Thymus (tissue), 11 donors: ENCODE data around the gene SLC22A13. TPM values are rescaled to one million over a fixed set of nuclear protein-coding genes. Genes with fewer than 3 reads are reported as not detected.
A peak's percentile ranks its signal among the peaks of the same experiment; 100 is the strongest.

Experiments
- DNase-seq, 9 donors: peaks; one replicate each; pipeline ENCODE4 v3.0.0-alpha.2; 2013; ENCODE audit warnings: low spot score in 9 of 9, low read depth in 6 of 9, missing footprints in 1 of 9
- H3K27ac ChIP-seq, 2 donors: one replicate each; pipeline ENCODE4 v1.5.1; 2013; ENCODE audit warnings: control low read depth in 1 of 2, low read depth in 1 of 2, low read length in 1 of 2, mild to moderate bottlenecking in 1 of 2, moderate library complexity in 1 of 2
- H3K27me3 ChIP-seq, 2 donors: one replicate each; pipeline ENCODE4 v1.5.1; 2013; ENCODE audit warnings: low read length in 1 of 2; ENCODE audit not compliant: control insufficient read depth in 2 of 2, insufficient read depth in 1 of 2
- H3K36me3 ChIP-seq, 2 donors: one replicate each; pipeline ENCODE4 v1.5.1; 2013; ENCODE audit warnings: low read length in 1 of 2, mild to moderate bottlenecking in 1 of 2, moderate library complexity in 1 of 2; ENCODE audit not compliant: control insufficient read depth in 2 of 2, insufficient read depth in 2 of 2
- H3K4me1 ChIP-seq, 2 donors: one replicate each; pipeline ENCODE4 v1.5.1; 2013; ENCODE audit warnings: low read length in 2 of 2; ENCODE audit not compliant: control insufficient read depth in 2 of 2, insufficient read depth in 2 of 2
- H3K4me3 ChIP-seq, 2 donors: one replicate each; pipeline ENCODE4 v1.5.1; 2013; ENCODE audit warnings: low read length in 2 of 2, control low read depth in 1 of 2, mild to moderate bottlenecking in 1 of 2
- H3K9me3 ChIP-seq, 2 donors: one replicate each; pipeline ENCODE4 v1.5.1; 2013; ENCODE audit warnings: low read length in 1 of 2, mild to moderate bottlenecking in 1 of 2; ENCODE audit not compliant: control insufficient read depth in 2 of 2, insufficient read depth in 1 of 2
- WGBS: extraction: QIAGEN DNeasy Blood & Tissue Kit; methylation state at CpG from one replicate; pipeline ENCODE4 v1.1.7; 2013; 5-methylcytosine and 5-hydroxymethylcytosine counted together
- polyA plus RNA-seq: library from polyadenylated mRNA; stranded (reverse); fragments of 200-250 nt; gene quantifications from one replicate; pipeline ENCODE4 v1.2.3, GENCODE V29; 2013
- total RNA-seq: library from RNA; stranded (reverse); fragments of 120-200 nt; gene quantifications from one replicate; pipeline ENCODE4 v1.2.4, GENCODE V29; 2013
- donor health status: healthy.

SLC22A13 gene
- total and polyA plus RNA-seq, 2 donors = 0.07 to 0.09 TPM

GRCh38 chr3:38308456-38308855 is 42.8 kb downstream of the SLC22A13 start:
- H3K36me3 ChIP-seq = no peaks in the 10 kb centered on the region
- H3K4me1 ChIP-seq = no peaks in the 10 kb centered on the region
- WGBS = 91% methylated on average over 9 of the region's 9 CpGs
- no peak overlapping the region for H3K27ac ChIP-seq
- no peak overlapping the region for H3K4me3 ChIP-seq
- no peak for DNase-seq
- no peaks in the 10 kb centered on the region for H3K9me3 ChIP-seq
- no peaks in the 10 kb centered on the region for H3K27me3 ChIP-seq

DNA sequence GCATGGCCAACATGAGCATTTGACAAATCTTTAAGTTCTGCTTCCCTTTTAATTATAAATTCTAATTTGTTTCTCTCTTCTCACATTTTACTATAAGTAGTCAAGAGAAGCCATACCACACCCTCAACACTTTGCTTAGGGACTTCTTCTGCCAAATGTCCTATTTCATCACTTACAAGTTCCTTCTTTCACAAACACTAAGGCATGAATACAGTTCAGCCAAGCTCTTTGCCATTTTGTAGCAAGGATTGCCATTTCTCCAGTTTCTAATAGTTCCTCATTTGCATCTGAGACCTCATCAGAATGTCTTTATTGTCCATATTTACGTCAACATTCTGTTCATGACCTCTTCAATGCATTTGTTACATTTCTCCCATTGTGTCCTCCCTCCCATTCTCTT is 45.9 kb downstream of the SLC22A13 start:
- no peak overlapping the region for H3K27ac ChIP-seq
- H3K27me3 ChIP-seq = no peaks in the 10 kb centered on the region
- 97% methylated on average over 1 of the region's 1 CpG for WGBS
- H3K9me3 ChIP-seq = no peaks in the 10 kb centered on the region
- H3K4me3 ChIP-seq = no peak overlapping the region
- DNase-seq = no peak
- H3K4me1 ChIP-seq = no peaks in the 10 kb centered on the region
- no peaks in the 10 kb centered on the region for H3K36me3 ChIP-seq

GRCh38 chr3:38311941-38312340 is 46.3 kb downstream of the SLC22A13 start:
- no peaks in the 10 kb centered on the region for H3K36me3 ChIP-seq
- WGBS = 90% methylated on average over 2 of the region's 2 CpGs
- no peak overlapping the region for H3K4me3 ChIP-seq
- H3K4me1 ChIP-seq = no peaks in the 10 kb centered on the region
- DNase-seq = no peak
- H3K27me3 ChIP-seq = no peaks in the 10 kb centered on the region
- no peaks in the 10 kb centered on the region for H3K9me3 ChIP-seq
- H3K27ac ChIP-seq = no peak overlapping the region

DNA sequence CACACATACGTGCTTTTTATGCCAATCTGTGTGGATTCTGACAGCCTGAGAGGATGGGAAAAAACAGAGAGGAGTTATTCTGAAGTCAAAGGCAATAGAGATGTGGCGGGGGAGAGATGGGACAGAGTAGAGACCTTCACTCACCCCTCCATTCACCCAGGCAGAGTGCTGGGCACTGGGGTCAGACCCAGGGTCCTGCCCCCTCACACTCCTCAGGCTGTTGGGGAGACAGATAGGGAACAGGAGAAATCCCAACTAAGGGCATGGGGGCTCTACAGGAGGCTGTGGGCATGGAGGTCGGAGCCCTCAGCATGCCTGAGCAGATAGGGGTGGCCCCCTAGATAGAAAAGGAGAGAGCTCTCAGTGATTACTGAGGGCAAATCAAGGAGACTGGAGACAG is 46.7 kb downstream of the SLC22A13 start:
- WGBS = over 99% methylated on average over 3 of the region's 3 CpGs
- no peak overlapping the region for H3K4me3 ChIP-seq
- H3K27me3 ChIP-seq = no peaks in the 10 kb centered on the region
- DNase-seq = no peak
- H3K9me3 ChIP-seq = no peaks in the 10 kb centered on the region
- H3K36me3 ChIP-seq = no peaks in the 10 kb centered on the region
- H3K27ac ChIP-seq = no peak overlapping the region
- H3K4me1 ChIP-seq = no peaks in the 10 kb centered on the region

- Histone ChIP-seq H3K9me3 (no peaks in the 10 kb centered on the region), H3K27me3 (no peaks in the 10 kb centered on the region), H3K4me1 (no peaks in the 10 kb centered on the region), H3K4me3 (no peak overlapping the region), H3K27ac (no peak overlapping the region), H3K36me3 (no peaks in the 10 kb centered on the region)
- DNase-seq = no peak
- WGBS = 97% methylated on average over 5 of the region's 5 CpGs
Measured at GRCh38 chr3:38313263-38313662, 47.7 kb downstream of the SLC22A13 start.

- Histone ChIP-seq H3K4me3 (no peak overlapping the region), H3K4me1 (no peaks in the 10 kb centered on the region), H3K27ac (no peak overlapping the region), H3K36me3 (no peaks in the 10 kb centered on the region), H3K9me3 (no peaks in the 10 kb centered on the region), H3K27me3 (no peaks in the 10 kb centered on the region)
- DNase-seq = peak in 1 of 9 donors; percentile 7
- 70% methylated on average over 11 of the region's 11 CpGs for WGBS
Measured at GRCh38 chr3:38313695-38314094, 48.1 kb downstream of the SLC22A13 start.

GRCh38 chr3:38314112-38314763 is 48.6 kb downstream of the SLC22A13 start:
- H3K4me1 ChIP-seq = no peaks in the 10 kb centered on the region
- DNase-seq = no peak
- no peak overlapping the region for H3K4me3 ChIP-seq
- 39% methylated on average over 4 of the region's 4 CpGs for WGBS
- H3K36me3 ChIP-seq = no peaks in the 10 kb centered on the region
- H3K27me3 ChIP-seq = no peaks in the 10 kb centered on the region
- H3K27ac ChIP-seq = no peak overlapping the region
- H3K9me3 ChIP-seq = no peaks in the 10 kb centered on the region

- Histone ChIP-seq H3K9me3 (no peaks in the 10 kb centered on the region), H3K4me3 (no peak overlapping the region), H3K36me3 (no peaks in the 10 kb centered on the region), H3K27ac (no peak overlapping the region), H3K4me1 (no peaks in the 10 kb centered on the region), H3K27me3 (no peaks in the 10 kb centered on the region)
- WGBS = 90% methylated on average over 5 of the region's 5 CpGs
- no peak for DNase-seq
Measured at GRCh38 chr3:38314764-38315487, 49.3 kb downstream of the SLC22A13 start.

DNA sequence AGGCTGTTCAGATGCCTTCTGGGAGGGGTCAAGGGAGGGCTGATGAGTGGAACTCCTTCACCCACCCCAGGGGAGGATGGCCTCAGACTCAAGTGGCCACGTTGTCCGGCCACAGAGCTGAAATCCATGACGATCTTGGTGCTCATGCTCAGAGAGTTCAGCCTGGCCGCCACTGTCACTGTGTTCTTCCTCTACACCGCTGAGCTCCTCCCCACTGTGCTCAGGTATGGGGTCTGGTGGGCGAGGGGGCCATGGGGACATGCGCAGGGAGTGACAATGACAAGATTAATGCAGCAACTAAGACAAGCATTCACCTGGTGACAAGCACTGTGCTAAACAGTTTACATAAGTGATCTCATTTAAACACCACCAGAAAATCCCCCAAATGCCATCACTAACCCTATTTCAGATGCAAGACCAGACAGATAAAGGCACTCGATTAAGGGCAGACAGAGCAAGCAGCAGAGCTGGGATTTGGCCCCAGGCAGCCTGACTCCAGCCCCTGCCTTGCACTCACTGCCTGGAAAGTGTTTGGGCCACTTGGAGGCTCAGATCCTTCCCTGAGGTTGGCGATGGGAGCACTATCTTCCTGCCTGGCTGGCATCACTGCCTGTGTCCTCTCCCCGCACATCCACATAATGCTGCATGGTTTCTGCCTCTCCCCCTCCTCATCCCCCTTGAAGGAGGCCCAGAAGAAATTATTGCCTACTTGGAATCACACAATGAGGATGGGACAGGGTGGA is 50.0 kb downstream of the SLC22A13 start:
- Histone ChIP-seq H3K36me3 (no peaks in the 10 kb centered on the region), H3K9me3 (no peaks in the 10 kb centered on the region), H3K4me1 (no peaks in the 10 kb centered on the region), H3K27ac (no peak overlapping the region), H3K27me3 (no peaks in the 10 kb centered on the region), H3K4me3 (no peak overlapping the region)
- no peak for DNase-seq
- WGBS = 96% methylated on average over 10 of the region's 10 CpGs
